Lower leg skin (tissue), 3 donors: Measurements from ENCODE around the gene HMCN2.

Experiments used
- POLR2A ChIP-seq, 2 donors: fragments of 450-650 bp; IDR thresholded peaks; one replicate each; pipeline ENCODE4 v1.6.1; 2016 to 2017; ENCODE audit warnings: antibody characterized with exemption in 2 of 2, mild to moderate bottlenecking in 1 of 2, moderate library complexity in 1 of 2
- TF ChIP-seq, protein P1 (sequence below), 3 donors: fragments of 450-650 bp; IDR thresholded peaks; one replicate each; pipeline ENCODE4 v1.5.1; 2016; ENCODE audit warnings: antibody characterized with exemption in 3 of 3, mild to moderate bottlenecking in 3 of 3, moderate library complexity in 2 of 3

DNA sequence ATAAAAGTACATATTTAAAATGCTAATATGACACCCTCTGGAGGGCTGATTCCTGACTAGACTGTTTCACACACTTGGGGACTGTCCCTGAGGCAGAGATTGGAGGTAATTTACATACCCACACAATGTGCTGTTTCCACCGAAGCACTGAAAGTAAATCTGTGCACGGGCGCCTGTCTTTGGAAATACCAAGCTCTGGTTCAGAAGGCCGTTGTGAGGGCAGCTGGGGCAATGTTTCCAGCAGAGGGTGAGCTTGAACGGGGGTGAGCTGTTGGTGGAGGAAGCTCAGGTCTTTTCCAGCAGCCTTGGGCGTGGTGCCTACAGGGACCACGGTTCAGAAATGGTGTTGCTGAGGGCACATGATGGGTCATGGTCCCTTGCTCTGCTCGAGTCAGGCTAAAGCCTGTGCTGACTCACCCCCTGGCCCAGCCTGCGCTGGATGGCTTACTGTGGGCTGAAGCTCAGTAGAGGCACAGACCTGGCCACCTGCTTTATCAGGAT is 25.8 kb upstream of the HMCN2 start:
- TF ChIP-seq, protein P1, sequence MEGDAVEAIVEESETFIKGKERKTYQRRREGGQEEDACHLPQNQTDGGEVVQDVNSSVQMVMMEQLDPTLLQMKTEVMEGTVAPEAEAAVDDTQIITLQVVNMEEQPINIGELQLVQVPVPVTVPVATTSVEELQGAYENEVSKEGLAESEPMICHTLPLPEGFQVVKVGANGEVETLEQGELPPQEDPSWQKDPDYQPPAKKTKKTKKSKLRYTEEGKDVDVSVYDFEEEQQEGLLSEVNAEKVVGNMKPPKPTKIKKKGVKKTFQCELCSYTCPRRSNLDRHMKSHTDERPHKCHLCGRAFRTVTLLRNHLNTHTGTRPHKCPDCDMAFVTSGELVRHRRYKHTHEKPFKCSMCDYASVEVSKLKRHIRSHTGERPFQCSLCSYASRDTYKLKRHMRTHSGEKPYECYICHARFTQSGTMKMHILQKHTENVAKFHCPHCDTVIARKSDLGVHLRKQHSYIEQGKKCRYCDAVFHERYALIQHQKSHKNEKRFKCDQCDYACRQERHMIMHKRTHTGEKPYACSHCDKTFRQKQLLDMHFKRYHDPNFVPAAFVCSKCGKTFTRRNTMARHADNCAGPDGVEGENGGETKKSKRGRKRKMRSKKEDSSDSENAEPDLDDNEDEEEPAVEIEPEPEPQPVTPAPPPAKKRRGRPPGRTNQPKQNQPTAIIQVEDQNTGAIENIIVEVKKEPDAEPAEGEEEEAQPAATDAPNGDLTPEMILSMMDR (IDR thresholded peaks at IDR 0.05): no peak
- TF ChIP-seq POLR2A (IDR thresholded peaks at IDR 0.05): no peak
